Upper lobe of right lung (tissue), 1 donor: ENCODE results near the gene COMMD1. TPM values are rescaled to one million over a fixed set of nuclear protein-coding genes. Genes with fewer than 3 reads are reported as not detected.

Experiments used
- ATAC-seq: fragments of 200-7000 bp; cut with Tn5 transposase; one replicate; pipeline ENCODE4 v1.9.1; 2020; ENCODE audit warnings: mild to moderate bottlenecking, moderate library complexity
- DNase-seq: peaks from one replicate; pipeline ENCODE4 v3.0.0-alpha.2; 2020
- H3K27ac ChIP-seq: fragments of 200-600 bp; one replicate; pipeline ENCODE4 v1.8.0; 2022
- H3K27me3 ChIP-seq: fragments of 200-600 bp; one replicate; pipeline ENCODE4 v1.8.0; 2022; ENCODE audit warnings: mild to moderate bottlenecking
- H3K36me3 ChIP-seq: fragments of 200-600 bp; one replicate; pipeline ENCODE4 v1.8.0; 2022
- H3K4me1 ChIP-seq: fragments of 200-600 bp; one replicate; pipeline ENCODE4 v1.8.0; 2022
- H3K4me3 ChIP-seq: fragments of 200-600 bp; one replicate; pipeline ENCODE4 v1.8.0; 2022; ENCODE audit warnings: mild to moderate bottlenecking
- H3K9me3 ChIP-seq: fragments of 200-600 bp; one replicate; pipeline ENCODE4 v1.8.0; 2022
- CTCF ChIP-seq: fragments of 200-600 bp; IDR thresholded peaks from one replicate; pipeline ENCODE4 v1.8.0; 2022; ENCODE audit warnings: antibody characterized with exemption
- intact Hi-C: fragments of 100-400 bp; cut with DNase I; formaldehyde crosslinking; loops from one replicate; pipeline ENCODE4 v1.11.0; 2022
- total RNA-seq: library from RNA; stranded (reverse); fragmentation: NEBNext Ultra II Directional; extraction: Animal tissue kit (Norgen Biotek cat#: 25700); gene quantifications from one replicate; pipeline ENCODE4 v1.2.1, GENCODE V29; 2021
- donor health status: DM: no; HTN: yes; CAD: no; lungs with severe emphysema.

The COMMD1 gene
- total RNA-seq, 1 donor from 2014 or later, result 30.3 TPM

DNA sequence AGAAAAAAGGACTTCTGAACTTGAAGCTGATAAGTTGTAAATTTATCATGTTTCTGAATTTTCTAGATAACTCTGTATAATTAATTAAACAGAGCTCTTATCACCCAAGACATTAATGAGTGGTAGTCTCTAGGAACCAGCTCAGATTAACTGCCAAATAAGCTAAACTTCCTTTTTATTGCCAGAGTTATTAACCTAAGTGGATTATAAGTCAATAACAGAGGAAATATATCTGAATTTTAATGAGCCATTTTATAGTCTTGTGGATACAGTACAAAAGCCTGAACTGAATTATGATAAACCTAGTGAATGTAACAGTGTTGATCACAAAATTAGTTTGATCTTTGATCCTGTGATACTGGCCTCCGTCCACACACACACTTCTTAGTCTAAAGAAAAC is 111.5 kb downstream of the COMMD1 start:
- TF ChIP-seq CTCF, result no peak
- intact Hi-C loops, result no loop called here

DNA sequence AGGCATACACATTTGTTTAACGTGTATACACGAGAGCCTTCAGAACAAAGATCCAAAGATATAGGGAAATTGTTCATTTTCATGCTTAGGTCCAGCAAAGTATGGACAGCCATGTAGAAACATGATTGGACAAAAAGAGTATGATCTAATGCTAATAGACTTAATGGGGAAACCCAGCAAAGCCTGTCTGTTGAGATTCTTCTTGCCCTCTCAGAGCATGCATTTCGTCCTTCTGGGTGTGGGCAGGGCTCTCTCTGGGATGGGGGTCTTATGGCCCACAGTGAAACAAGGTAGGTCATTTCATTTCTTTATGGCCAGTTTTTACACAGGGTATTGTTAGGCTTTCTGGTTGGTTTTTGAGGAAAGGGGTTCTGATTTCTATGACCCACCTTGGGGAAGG is 124.4 kb downstream of the COMMD1 start:
- no peak overlapping the region for H3K4me3 ChIP-seq
- ATAC-seq (no peak), DNase-seq (no peak)
- intact Hi-C loops, result no loop called here
- no peaks in the 10 kb centered on the region for H3K36me3 ChIP-seq
- H3K27me3 ChIP-seq, result no peaks in the 10 kb centered on the region
- no peak overlapping the region for H3K27ac ChIP-seq
- no peaks in the 10 kb centered on the region for H3K4me1 ChIP-seq
- no peaks in the 10 kb centered on the region for H3K9me3 ChIP-seq
- no peak for TF ChIP-seq CTCF

More for the DNA sequence above, 111.5 kb downstream of the COMMD1 start:
- Histone ChIP-seq H3K27me3 (no peaks in the 10 kb centered on the region), H3K9me3 (no peaks in the 10 kb centered on the region), H3K36me3 (no peaks in the 10 kb centered on the region), H3K4me1 (peaks cover 11% of the 10 kb centered on the region), H3K27ac (no peak overlapping the region), H3K4me3 (no peak overlapping the region)
- DNase-seq, result no peak
- ATAC-seq, result no peak

DNA sequence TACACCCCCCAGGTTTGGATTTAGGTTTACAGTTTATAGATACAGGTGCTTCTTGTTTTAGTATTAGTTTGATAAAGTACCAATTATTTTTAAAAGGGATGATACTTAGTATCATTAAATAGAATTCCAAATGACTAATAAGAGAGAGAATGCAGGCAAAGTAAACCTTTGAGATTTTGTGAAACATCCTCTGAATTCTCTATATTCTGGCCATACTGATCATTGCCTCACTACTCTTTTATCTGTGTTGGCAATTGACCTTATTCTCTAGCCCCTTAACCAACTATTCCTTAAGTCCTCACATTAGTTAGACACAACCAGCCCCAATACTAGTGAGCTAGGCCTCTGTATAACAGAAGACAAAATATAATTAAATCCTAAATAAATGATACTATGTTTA is 125.4 kb downstream of the COMMD1 start:
- no peak for ATAC-seq

DNA sequence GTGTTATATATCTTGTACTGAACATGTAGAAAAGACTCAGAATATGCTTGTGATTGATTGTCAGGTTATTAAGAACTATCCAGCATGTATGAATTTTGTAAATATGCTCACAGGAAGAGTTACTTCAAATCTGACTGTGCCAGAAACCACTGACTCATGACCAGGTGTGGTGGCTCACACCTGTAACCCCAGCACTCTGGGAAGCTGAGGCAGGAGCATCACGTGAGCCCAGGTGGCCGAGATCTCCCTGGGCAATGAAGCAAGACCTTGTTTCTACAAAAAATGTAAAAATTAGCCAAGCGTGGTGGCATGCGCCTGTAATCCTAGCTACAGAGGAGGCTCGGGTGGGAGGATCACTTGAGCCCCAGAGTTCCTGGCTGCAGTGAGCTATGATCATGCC is 126.6 kb downstream of the COMMD1 start:
- Histone ChIP-seq H3K27ac (no peak overlapping the region), H3K36me3 (no peaks in the 10 kb centered on the region), H3K4me3 (no peak overlapping the region), H3K4me1 (no peaks in the 10 kb centered on the region), H3K9me3 (no peaks in the 10 kb centered on the region), H3K27me3 (no peaks in the 10 kb centered on the region)
- intact Hi-C loops, result no loop called here
- DNase-seq (no peak), ATAC-seq (no peak)
- no peak for TF ChIP-seq CTCF

More for the DNA sequence above, 125.4 kb downstream of the COMMD1 start:
- no peaks in the 10 kb centered on the region for H3K27me3 ChIP-seq
- no peak overlapping the region for H3K27ac ChIP-seq
- no peak for TF ChIP-seq CTCF
- H3K4me3 ChIP-seq, result no peak overlapping the region
- intact Hi-C loops, result no loop called here
- no peak for DNase-seq
- H3K9me3 ChIP-seq, result no peaks in the 10 kb centered on the region
- no peaks in the 10 kb centered on the region for H3K36me3 ChIP-seq
- H3K4me1 ChIP-seq, result no peaks in the 10 kb centered on the region

DNA sequence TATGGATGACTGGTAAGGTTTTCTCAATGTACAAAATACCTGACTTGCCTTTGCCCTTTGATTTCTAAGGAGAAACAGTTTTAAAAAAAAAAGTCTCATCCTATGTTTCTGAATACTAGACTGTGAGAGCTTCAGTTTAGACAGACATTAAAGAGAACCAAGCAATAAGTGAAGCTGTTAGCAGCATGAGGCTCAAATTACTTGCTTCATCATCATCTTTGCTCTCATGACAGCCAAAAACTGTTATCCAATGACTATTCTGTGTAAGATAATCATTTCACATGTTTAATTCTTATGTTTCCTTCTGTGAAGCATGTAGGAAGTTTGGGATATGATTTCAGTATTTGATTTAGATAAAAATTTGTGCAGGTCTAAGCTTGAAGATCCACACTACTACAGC is 129.2 kb downstream of the COMMD1 start:
- no peaks in the 10 kb centered on the region for H3K27me3 ChIP-seq
- no peak for TF ChIP-seq CTCF
- H3K27ac ChIP-seq, result no peak overlapping the region
- ATAC-seq (no peak), DNase-seq (no peak)
- no peak overlapping the region for H3K4me3 ChIP-seq
- no peaks in the 10 kb centered on the region for H3K36me3 ChIP-seq
- no peaks in the 10 kb centered on the region for H3K4me1 ChIP-seq
- intact Hi-C loops, result no loop called here
- H3K9me3 ChIP-seq, result no peaks in the 10 kb centered on the region

DNA sequence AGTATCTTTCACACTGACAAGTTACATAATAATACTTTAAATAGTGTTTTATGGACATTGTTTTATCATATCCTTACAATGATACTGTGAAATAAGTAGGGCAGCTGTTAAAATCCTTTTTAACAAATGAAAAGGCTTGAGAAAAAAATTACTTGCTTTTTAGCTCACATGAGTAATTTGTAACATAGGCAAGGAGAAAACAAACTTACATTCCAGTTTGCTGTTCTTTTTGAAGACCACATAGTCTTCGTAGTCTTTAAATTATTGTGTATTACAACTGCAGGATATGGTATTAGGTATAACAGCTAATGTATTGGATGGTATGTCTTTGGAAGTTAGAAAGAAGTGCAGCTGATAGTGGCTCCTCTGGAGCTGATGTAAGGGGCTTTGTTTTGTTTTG is 130.8 kb downstream of the COMMD1 start:
- Histone ChIP-seq H3K36me3 (no peaks in the 10 kb centered on the region), H3K4me3 (no peak overlapping the region), H3K27ac (no peak overlapping the region), H3K27me3 (no peaks in the 10 kb centered on the region), H3K9me3 (no peaks in the 10 kb centered on the region), H3K4me1 (no peaks in the 10 kb centered on the region)
- ATAC-seq (no peak), DNase-seq (no peak)
- no peak for TF ChIP-seq CTCF
- intact Hi-C loops, result no loop called here
